Ishikawa (cell line): ENCODE measurements around the gene GMDS.

ENCODE experiments used
- CEBPB ChIP-seq: IDR thresholded peaks from 2 replicates; pipeline ENCODE4 v1.6.1; 2012
- CREB1 ChIP-seq: IDR thresholded peaks from 2 replicates; pipeline ENCODE4 v1.6.1; 2012; ENCODE audit warnings: low read depth
- EGR1 ChIP-seq: IDR thresholded peaks from 2 replicates; pipeline ENCODE4 v1.6.1; 2012
- EP300 ChIP-seq: IDR thresholded peaks from 2 replicates; pipeline ENCODE4 v1.6.1; 2012; ENCODE audit warnings: borderline replicate concordance
- FOXM1 ChIP-seq: IDR thresholded peaks from 2 replicates; pipeline ENCODE4 v1.6.1; 2012; ENCODE audit warnings: low read depth, borderline replicate concordance
- NFIC ChIP-seq: IDR thresholded peaks from 2 replicates; pipeline ENCODE4 v1.6.1; 2012
- RAD21 ChIP-seq: IDR thresholded peaks from 2 replicates; pipeline ENCODE4 v1.6.1; 2012; ENCODE audit warnings: low read depth
- TAF1 ChIP-seq: IDR thresholded peaks from 2 replicates; pipeline ENCODE4 v1.6.1; 2012; ENCODE audit warnings: low read depth, mild to moderate bottlenecking
- TCF12 ChIP-seq: IDR thresholded peaks from 2 replicates; pipeline ENCODE4 v1.6.1; 2012; ENCODE audit warnings: low read depth
- TEAD4 ChIP-seq: IDR thresholded peaks from 2 replicates; pipeline ENCODE4 v1.6.1; 2012
- YY1 ChIP-seq: IDR thresholded peaks from 2 replicates; pipeline ENCODE4 v1.6.1; 2012; ENCODE audit warnings: low read depth
- ZBTB7A ChIP-seq: IDR thresholded peaks from 2 replicates; pipeline ENCODE4 v1.6.1; 2012; ENCODE audit warnings: low read depth
- TF ChIP-seq, protein P1 (sequence below): IDR thresholded peaks from 2 replicates; pipeline ENCODE4 v1.6.1; 2012; ENCODE audit warnings: low read depth, mild to moderate bottlenecking
- TF ChIP-seq, protein P2 (sequence below): IDR thresholded peaks from 2 replicates; pipeline ENCODE4 v1.6.1; 2012
- TF ChIP-seq, protein P3 (sequence below): IDR thresholded peaks from 2 replicates; pipeline ENCODE4 v1.6.1; 2012

GMDS gene

DNA sequence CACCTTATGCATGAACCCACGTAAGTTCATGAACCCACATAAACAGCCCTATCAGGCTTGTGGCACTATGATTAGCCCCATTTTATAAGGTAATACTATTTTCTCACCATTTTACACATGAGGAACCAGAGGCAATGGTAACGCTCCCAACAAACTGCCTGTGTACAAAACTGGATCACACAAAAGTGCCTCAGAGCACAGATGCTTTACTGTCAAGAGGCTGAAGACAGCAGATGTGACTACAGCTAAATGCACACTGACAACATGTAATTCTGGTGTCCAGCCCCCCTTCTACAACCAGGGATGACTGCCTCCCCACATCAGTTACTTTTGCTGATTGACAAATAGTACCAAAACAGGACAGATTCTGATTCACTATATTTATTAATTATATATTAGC is 69.6 kb downstream of the GMDS start:
- TF ChIP-seq TEAD4 (no peak), EGR1 (no peak), TCF12 (no peak), YY1 (no peak)
- TF ChIP-seq, protein P1, sequence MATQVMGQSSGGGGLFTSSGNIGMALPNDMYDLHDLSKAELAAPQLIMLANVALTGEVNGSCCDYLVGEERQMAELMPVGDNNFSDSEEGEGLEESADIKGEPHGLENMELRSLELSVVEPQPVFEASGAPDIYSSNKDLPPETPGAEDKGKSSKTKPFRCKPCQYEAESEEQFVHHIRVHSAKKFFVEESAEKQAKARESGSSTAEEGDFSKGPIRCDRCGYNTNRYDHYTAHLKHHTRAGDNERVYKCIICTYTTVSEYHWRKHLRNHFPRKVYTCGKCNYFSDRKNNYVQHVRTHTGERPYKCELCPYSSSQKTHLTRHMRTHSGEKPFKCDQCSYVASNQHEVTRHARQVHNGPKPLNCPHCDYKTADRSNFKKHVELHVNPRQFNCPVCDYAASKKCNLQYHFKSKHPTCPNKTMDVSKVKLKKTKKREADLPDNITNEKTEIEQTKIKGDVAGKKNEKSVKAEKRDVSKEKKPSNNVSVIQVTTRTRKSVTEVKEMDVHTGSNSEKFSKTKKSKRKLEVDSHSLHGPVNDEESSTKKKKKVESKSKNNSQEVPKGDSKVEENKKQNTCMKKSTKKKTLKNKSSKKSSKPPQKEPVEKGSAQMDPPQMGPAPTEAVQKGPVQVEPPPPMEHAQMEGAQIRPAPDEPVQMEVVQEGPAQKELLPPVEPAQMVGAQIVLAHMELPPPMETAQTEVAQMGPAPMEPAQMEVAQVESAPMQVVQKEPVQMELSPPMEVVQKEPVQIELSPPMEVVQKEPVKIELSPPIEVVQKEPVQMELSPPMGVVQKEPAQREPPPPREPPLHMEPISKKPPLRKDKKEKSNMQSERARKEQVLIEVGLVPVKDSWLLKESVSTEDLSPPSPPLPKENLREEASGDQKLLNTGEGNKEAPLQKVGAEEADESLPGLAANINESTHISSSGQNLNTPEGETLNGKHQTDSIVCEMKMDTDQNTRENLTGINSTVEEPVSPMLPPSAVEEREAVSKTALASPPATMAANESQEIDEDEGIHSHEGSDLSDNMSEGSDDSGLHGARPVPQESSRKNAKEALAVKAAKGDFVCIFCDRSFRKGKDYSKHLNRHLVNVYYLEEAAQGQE: no peak

DNA sequence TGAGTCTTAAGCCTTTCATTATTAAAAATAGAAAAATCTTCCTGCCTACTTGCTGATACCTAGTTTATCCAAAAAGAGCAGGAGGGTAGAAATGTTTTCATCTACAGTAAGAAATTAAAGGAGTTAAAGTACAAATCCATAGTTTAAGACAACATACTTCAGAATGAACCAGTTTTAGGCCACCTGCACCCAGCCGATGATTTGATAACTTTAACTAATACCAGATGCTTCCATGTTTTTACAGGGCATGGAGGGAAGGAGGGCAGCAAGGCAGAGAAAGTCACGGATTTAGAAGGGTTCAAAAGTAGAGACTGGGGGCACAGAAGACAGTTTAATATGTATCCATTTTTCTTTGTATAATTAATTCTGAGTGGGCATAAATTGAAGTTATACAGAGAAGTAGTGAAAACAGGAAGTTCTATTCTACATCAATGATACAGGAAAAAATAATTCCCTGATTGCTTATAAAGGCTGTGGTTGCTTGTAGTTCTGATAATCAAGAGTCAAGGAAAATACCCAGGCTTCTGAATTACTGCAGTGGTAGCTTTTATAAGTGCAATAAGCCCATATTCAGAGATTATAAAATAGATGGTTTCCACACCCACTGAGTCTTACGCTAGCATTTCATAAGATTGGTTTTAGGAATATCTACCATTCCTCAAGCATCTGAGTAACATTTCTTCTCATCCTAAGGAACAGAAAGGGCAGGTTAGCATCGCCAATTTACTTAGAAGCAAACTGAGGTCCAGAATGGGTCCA is 72.0 kb downstream of the GMDS start:
- TF ChIP-seq TEAD4 (no peak), ZBTB7A (no peak), TCF12 (no peak), CREB1 (no peak), EP300 (no peak), RAD21 (no peak), TAF1 (no peak), EGR1 (no peak), CEBPB (no peak), NFIC (no peak), YY1 (no peak), FOXM1 (no peak)
- TF ChIP-seq, protein P2, sequence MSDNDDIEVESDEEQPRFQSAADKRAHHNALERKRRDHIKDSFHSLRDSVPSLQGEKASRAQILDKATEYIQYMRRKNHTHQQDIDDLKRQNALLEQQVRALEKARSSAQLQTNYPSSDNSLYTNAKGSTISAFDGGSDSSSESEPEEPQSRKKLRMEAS: no peak
- TF ChIP-seq, protein P3, sequence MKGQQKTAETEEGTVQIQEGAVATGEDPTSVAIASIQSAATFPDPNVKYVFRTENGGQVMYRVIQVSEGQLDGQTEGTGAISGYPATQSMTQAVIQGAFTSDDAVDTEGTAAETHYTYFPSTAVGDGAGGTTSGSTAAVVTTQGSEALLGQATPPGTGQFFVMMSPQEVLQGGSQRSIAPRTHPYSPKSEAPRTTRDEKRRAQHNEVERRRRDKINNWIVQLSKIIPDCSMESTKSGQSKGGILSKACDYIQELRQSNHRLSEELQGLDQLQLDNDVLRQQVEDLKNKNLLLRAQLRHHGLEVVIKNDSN: no peak
- TF ChIP-seq, protein P1: no peak

DNA sequence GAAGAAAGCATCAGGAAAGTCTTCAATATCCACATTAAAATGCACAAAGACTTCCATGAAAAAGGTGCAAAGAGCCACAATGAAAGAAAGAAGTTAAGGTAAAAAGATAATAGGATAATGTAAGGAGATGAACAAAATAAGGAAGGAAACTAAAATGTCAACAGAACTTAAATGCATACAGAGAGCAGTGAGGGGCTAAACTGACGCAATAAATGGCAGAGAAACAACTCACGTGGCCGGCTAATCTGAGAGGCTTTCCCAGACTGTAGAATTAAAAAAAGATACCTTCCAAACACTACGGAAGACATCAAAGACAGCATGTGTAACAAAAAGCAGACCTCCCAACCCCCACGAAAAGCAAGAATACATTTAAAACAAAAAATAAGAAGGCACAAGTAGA is 73.7 kb downstream of the GMDS start:
- TF ChIP-seq, protein P1: no peak
- TF ChIP-seq CREB1: no peak
- TF ChIP-seq YY1: no peak
- TF ChIP-seq TEAD4: no peak
- TF ChIP-seq FOXM1: no peak
- no peak for TF ChIP-seq EP300
- no peak for TF ChIP-seq TAF1
- TF ChIP-seq RAD21: no peak
- no peak for TF ChIP-seq EGR1
- TF ChIP-seq NFIC: no peak
- TF ChIP-seq ZBTB7A: no peak
- TF ChIP-seq TCF12: no peak
- TF ChIP-seq, protein P2: no peak
- TF ChIP-seq CEBPB: no peak
- TF ChIP-seq, protein P3: no peak

DNA sequence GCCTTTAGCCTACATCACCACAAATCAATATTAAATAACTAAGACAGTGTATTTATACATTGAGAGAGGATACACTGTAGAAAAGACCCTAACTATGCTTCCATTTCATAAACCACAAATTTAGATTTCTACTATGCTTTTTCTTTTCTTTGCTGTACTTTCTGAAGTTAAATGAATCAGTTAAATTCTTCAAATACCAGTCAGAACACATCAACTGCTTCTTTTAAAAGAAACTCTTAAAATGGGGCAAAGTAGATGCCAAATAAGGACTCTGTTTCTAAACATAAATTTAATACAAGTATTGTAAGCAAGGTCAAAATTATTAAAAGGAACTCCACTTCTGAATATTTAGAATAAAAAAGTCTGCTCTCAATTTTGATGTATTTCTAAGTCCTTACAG is 76.9 kb downstream of the GMDS start:
- TF ChIP-seq TAF1: no peak
- TF ChIP-seq EP300: no peak
- TF ChIP-seq ZBTB7A: no peak
- no peak for TF ChIP-seq TEAD4

DNA sequence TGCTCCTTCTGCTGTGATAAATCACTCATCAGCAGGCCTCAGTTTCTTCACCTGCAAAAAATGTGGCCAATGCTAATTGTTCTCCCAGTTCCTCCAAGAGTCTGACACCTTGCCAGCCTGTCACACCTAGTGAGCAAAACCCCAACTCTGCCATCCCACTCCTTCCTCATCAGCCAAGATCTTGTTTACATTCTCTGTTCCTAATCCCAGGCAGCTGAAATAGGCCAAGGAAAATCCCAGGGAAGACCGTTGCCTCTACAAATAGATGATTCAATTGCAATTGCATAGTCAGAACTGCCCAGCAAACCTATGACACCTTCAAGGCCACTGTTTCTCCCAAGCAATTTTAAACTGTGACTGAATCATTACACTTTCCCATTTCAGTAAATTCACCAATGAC is 78.7 kb downstream of the GMDS start:
- TF ChIP-seq RAD21 (no peak), TCF12 (no peak), YY1 (no peak), CREB1 (no peak), NFIC (no peak), FOXM1 (no peak), CEBPB (no peak), EP300 (no peak)
- TF ChIP-seq, protein P2: no peak
